ENCODE results near the gene CMPK2.

DNA sequence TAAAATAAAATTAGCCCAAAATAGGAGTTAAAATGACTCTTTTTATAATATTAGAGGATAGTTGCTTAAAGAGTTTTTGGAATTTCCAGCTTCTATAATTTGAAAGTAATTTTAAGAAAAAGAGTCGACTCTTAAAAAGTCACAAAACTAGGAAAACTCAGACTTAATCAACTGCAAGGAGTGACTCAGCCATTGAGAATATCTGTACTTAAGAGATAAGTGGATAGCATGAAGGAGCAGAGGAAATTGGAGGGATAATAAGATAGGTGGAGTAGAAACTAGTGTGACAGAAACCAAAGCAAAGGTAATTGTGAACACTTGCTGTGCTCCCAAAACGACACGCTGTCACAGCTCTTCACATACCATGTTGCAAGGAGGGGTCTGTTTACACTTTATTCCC lies 20.3 kb upstream of the CMPK2 start:
- TF ChIP-seq EZH2 (IDR thresholded peaks at IDR 0.05; ENCODE audit: borderline replicate concordance) = no peak
- no peak for TF ChIP-seq CTCF (IDR thresholded peaks at IDR 0.05; ENCODE audit: poor library complexity)
